HG03457 (cell line): Measurements from ENCODE around the gene PCDHGA7.
"Not testable (repeated sequence)": the region's sequence is repeated elsewhere in the genome, so short reads cannot be mapped to it uniquely, and the experiment has no call there.

ENCODE experiments used
- ATAC-seq: cut with Tn5 transposase; IDR thresholded peaks from one replicate; pipeline ENCODE4 v1.9.1; 2021; ENCODE audit warnings: moderate number of reproducible peaks; ENCODE audit not compliant: unreplicated experiment

PCDHGA7 gene

DNA sequence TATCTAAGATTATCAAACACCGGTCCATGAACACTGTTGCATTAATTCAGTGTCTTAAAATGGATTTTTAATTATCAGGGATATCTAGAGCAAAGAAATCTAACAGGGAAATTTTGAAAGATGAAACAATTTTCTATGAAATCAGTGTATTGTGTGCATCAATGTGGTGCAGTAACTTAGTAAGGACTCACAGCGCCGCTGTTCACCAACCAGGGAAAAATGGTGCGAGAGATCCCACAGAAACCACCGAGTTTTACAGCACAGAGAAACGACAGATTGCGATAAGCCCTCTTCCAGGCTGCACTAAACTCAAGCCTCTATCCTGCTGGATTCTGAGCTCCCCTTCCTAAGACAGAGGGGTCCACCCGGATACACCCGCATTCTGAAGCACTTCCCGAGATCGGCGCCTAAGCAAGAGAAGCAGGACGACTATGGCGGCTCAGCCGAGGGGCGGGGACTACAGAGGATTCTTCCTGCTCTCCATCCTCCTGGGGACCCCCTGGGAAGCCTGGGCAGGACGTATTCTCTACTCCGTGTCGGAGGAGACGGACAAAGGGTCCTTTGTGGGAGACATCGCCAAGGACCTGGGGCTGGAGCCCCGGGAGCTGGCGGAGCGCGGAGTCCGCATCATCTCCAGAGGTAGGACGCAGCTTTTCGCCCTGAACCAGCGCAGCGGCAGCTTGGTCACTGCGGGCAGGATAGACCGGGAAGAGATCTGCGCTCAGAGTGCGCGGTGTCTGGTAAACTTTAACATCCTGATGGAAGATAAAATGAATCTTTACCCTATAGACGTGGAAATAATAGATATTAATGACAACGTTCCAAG is at the start of gene PCDHGA7:
Gene PCDHGA7, plus strand, starts transcription at position 274 of the 826 bp plus-strand sequence. Its CDS starts 158 bp downstream, at position 432.
- no peak for ATAC-seq

DNA sequence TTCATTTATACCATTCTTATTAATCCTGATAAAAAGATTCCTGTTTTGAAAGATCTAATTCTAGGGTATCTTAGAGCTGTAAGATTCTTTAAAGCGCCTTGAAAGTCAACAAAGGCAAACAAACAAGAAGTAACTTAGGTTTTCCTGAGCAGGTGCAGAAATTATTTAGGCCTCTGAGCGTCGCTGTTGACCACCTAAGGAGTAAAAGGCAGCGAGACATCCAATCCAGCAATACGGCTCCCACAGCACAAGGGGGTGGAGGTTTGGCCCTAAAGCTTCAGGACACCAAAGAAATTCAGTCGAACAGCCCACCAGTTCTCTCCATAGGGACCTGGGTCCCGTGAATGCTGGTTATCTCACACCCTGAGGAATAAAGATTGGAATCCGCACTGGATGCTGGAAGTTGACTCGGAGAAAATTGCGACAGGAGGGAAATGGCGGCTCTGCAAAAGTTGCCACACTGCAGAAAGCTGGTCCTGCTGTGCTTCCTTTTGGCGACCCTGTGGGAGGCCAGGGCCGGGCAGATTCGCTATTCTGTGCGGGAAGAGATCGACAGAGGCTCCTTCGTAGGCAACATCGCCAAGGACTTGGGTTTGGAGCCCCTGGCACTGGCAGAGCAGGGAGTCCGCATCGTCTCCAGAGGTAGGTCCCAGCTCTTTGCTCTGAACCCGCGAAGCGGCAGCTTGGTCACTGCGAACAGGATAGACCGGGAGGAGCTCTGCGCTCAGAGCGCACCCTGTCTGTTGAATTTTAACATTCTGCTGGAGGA is 43.8 kb upstream of the PCDHGA7 start, which contains the start of gene PCDHGA2:
Gene PCDHGA2, plus strand, starts transcription at position 223 of the 769 bp plus-strand sequence.
- no peak for ATAC-seq

DNA sequence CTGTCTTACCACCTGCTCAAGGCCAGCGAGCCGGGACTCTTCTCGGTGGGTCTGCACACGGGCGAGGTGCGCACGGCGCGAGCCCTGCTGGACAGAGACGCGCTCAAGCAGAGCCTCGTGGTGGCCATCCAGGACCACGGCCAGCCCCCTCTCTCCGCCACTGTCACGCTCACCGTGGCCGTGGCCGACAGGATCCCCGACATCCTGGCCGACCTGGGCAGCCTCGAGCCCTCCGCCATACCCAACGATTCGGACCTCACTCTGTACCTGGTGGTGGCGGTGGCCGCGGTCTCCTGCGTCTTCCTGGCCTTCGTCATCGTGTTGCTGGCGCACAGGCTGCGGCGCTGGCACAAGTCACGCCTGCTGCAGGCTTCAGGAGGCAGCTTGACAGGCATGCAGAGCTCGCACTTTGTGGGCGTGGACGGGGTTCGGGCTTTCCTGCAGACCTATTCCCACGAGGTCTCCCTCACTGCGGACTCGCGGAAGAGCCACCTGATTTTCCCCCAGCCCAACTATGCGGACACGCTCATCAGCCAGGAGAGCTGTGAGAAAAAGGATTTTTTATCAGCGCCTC is 41.7 kb upstream of the PCDHGA7 start:
- not testable (repeated sequence) for ATAC-seq

DNA sequence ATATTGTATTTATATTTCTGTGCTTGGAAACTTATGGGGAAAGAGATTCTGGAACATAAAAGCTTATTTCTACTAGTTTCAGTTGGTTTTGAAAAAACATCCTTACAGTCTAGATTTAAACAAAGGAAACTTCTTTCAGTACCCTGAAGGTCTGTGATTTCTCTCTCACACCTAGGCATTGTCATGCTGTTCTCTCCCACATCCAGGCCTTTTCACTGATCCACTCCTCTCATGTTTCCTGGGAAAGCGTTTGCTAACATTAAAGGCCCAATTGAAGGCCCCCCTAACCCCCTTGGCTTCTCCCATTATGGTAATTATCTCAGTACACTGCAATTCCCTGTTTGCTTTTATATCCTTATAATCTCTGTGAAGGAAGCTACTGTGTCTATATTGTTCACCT is 39.8 kb upstream of the PCDHGA7 start:
- ATAC-seq = no peak

DNA sequence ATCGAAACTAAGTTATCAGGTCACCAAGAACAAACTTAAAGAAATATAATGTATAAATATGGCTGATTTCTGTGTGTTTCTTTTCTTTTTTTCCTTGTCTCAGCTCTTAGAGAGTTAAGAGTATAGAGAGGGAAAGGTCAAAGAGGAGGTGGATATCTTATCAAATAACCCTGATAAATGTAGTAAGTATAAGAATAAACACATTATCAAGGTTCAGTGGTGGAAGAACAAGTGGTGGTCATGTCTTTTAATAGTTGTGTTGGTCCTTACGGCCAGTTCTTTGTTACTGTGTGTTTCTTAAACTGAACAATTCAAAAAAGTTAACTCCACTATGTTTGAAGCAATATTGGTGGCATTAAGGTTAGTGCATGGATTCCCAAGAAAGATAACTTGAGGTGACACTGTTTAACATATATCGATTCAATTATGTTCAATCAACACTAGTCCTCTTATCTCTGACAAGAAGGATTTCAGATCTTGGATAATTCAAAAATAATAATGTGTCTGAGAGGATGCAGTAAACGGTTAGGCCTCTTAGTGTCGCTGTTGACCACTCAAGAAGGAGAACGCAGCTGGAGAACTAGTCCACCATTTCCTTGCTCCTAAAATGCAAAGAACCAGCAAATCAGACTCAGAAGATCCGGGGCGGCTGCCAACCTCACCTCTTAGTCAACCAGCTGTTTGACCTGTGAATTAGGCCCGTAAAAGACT is 39.1 kb upstream of the PCDHGA7 start, which contains the start of gene PCDHGA3:
Gene PCDHGA3, plus strand, starts transcription at position 588 of the 711 bp plus-strand sequence. CDS start 205 bp downstream, outside the sequence.
- ATAC-seq = no peak

DNA sequence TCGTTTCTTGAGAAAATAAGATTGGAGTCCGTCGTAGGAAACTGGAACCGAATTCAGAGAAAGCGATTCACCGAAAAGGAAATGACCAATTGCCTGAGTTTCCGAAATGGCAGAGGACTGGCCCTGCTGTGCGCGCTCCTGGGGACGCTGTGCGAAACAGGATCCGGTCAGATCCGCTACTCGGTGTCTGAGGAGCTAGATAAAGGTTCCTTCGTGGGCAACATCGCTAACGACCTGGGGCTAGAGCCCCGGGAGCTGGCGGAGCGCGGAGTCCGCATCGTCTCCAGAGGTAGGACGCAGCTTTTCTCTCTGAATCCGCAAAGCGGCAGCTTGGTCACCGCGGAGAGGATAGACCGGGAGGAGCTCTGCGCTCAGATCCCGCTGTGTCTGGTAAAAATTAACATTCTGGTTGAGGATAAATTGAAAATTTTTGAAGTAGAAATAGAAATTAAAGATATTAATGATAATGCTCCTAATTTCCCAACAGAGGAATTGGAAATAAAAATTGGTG is 38.5 kb upstream of the PCDHGA7 start:
- no peak for ATAC-seq

DNA sequence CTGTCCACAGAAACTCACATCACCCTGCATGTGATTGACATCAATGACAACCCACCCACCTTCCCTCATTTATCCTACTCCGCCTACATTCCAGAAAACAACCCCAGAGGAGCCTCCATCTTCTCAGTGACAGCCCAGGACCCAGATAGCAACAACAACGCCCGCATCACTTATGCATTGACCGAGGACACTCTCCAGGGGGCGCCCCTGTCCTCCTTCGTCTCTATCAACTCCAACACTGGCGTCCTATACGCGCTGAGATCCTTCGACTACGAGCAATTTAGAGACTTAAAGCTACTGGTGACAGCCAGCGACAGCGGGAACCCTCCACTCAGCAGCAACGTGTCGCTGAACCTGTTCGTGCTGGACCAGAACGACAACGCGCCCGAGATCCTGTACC is 37.2 kb upstream of the PCDHGA7 start:
- no peak for ATAC-seq

DNA sequence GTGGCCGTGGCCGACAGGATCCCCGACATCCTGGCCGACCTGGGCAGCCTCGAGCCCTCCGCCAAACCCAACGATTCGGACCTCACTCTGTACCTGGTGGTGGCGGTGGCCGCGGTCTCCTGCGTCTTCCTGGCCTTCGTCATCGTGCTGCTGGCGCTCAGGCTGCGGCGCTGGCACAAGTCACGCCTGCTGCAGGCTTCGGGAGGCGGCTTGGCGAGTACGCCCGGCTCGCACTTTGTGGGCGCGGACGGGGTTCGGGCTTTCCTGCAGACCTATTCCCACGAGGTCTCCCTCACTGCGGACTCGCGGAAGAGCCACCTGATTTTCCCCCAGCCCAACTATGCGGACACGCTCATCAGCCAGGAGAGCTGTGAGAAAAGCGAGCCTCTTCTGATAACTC is 36.5 kb upstream of the PCDHGA7 start:
- ATAC-seq = not testable (repeated sequence)

DNA sequence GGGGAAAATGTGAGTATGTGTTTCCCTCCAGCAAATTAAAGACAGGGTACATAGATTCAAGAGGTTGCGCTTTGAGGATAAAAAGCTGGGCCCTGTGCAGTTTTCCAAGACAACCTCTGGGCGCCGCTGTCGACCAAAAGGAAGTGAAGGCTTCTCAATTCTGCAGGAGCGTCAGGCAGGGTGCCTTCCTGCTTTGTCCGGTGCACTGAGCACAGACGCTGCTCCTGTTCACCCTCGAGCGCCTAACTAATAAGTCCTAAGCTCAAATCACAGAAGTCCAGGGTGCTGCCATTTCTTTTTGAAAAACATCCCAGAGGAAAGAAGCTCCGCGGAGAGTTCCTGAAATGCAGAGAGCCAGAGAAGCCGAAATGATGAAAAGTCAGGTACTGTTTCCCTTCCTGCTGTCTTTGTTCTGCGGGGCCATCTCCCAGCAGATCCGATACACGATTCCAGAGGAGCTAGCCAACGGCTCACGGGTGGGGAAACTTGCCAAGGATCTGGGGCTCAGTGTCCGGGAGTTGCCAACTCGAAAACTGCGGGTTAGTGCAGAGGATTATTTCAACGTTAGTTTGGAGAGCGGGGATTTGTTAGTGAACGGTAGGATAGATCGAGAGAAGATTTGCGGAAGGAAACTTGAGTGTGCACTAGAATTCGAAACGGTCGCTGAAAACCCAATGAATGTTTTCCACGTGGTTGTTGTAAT is 32.5 kb upstream of the PCDHGA7 start, which contains the start of gene PCDHGB1:
Gene PCDHGB1, plus strand, starts transcription at position 183 of the 703 bp plus-strand sequence. Its CDS starts 162 bp downstream, at position 345.
- no peak for ATAC-seq

DNA sequence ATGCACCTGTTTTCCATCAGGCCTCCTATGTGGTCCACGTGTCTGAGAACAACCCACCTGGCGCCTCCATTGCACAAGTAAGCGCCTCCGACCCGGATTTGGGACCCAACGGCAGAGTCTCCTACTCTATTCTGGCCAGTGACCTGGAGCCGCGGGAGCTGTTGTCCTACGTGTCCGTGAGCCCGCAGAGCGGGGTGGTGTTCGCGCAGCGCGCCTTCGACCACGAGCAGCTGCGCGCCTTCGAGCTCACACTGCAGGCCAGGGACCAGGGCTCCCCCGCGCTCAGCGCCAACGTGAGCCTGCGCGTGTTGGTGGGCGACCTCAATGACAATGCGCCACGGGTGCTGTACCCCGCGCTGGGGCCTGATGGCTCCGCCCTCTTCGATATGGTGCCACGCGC is 31.0 kb upstream of the PCDHGA7 start:
- no peak for ATAC-seq

DNA sequence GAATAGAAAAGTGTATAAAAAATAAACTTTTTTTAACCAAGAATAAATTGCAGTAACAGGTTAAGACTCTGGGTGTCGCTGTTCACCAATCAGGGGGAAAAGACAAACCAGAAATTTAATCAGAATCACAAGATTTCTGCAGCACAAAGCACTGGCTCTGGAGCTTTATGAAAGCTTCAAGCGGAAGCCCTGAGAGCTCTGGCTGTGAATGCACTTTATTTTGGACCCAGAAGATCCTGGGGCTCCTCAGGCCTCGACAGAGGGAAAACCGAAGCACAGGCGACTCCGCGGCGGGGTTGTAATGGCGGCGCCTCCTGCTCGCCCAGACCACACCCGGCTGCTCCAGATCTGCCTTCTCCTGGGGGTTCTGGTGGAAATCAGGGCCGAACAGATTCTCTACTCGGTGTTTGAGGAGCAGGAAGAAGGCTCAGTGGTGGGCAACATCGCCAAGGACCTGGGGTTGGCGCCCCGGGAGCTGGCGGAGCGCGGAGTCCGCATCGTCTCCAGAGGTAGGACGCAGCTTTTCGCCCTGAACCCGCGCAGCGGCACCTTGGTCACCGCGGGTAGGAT is 27.6 kb upstream of the PCDHGA7 start, which contains the start of gene PCDHGA4:
Gene PCDHGA4, plus strand, starts transcription at position 122 of the 570 bp plus-strand sequence. Its CDS starts 87 bp downstream, at position 209.
- ATAC-seq = no peak

DNA sequence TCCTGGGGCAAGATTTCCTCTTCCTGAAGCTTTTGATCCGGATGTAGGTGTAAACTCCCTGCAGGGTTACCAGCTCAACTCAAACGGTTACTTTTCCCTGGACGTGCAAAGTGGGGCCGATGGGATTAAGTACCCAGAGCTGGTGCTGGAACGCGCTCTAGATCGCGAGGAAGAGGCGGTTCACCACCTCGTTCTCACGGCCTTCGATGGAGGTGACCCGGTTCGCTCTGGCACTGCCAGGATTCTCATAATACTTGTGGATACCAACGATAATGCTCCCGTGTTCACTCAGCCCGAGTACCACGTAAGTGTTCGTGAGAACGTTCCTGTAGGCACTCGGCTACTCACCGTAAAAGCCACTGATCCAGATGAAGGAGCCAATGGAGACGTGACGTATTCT is 26.9 kb upstream of the PCDHGA7 start:
- ATAC-seq = no peak

DNA sequence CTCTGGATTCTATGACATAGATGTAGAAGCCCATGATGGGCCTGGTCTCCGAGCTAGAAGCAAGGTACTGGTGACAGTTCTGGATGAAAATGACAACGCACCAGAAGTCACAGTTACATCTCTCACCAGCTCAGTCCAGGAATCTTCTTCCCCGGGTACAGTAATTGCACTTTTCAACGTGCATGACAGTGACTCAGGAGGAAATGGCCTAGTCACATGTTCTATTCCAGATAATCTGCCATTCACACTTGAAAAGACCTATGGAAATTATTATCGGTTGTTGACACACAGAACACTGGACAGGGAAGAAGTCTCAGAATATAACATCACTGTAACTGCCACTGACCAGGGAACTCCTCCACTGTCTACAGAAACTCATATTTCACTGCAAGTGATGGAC is 26.4 kb upstream of the PCDHGA7 start:
- ATAC-seq = no peak

DNA sequence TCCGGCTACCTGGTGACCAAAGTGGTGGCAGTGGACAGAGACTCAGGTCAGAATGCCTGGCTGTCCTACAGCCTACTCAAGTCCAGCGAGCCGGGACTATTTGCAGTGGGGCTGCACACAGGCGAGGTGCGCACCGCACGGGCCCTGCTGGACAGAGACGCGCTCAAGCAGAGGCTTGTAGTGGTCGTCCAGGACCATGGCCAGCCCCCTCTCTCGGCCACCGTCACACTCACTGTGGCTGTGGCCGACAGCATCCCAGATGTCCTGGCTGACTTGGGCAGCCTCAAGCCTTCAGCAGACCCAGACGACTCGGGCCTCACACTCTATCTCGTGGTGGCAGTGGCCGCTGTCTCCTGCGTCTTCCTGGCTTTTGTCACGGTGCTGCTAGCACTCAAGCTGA is 25.6 kb upstream of the PCDHGA7 start:
- no peak for ATAC-seq

DNA sequence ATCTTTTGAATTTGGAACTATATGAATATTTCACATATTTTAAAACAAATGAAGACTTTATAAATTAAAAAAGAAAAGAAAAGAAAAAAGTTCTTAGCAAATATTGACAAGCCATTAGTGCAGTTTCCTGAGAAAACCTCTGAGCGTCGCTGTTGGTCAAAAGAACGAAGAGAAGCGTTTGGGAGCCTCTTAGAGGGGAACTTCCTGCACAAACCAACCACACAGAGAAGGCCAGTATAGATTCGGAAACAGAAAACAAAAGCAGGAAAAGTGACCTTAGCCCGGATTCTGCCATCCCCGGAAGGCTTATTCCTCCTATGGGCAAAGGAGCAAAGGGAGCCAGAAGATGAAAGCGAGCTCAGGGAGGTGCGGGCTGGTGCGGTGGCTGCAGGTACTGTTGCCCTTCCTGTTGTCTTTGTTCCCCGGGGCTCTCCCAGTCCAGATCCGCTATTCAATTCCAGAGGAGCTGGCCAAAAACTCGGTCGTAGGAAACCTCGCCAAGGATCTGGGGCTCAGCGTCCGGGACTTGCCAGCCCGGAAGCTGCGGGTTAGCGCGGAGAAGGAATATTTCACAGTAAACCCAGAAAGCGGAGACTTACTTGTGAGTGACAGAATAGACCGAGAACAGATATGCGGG is 22.6 kb upstream of the PCDHGA7 start, which contains the start of gene PCDHGB2:
Gene PCDHGB2, plus strand, starts transcription at position 205 of the 637 bp plus-strand sequence. Its CDS starts 142 bp downstream, at position 347.
- no peak for ATAC-seq

DNA sequence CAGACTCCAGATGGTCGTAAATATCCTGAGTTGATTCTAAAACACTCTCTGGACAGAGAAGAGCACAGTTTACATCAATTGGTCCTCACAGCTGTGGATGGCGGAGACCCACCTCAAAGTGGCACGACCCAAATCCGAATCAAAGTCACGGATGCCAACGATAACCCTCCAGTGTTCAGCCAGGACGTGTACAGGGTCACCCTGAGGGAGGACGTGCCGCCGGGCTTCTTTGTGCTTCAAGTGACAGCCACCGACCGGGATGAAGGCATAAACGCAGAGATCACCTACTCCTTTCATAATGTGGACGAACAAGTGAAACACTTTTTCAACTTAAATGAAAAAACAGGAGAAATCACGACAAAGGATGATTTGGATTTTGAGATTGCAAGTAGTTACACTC is 21.9 kb upstream of the PCDHGA7 start:
- no peak for ATAC-seq

DNA sequence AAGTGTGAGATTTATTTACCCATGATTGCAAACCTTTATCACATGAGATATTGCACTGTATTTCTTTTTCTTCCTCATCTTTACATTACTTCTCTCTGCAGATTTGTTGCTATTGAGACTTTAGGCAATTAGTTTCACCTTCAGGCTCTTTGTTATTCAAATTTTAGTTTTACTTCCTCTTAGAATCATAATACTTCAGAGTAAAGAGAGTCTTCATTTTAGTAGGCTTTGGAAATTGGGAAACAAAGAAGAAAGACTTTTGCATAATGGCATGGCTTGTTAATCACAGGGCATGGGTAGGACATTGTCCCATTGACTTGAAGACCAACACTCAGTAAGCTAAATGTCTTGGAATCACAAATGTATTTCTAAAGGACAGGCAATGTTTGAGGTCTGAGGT is 19.8 kb upstream of the PCDHGA7 start:
- ATAC-seq = no peak

DNA sequence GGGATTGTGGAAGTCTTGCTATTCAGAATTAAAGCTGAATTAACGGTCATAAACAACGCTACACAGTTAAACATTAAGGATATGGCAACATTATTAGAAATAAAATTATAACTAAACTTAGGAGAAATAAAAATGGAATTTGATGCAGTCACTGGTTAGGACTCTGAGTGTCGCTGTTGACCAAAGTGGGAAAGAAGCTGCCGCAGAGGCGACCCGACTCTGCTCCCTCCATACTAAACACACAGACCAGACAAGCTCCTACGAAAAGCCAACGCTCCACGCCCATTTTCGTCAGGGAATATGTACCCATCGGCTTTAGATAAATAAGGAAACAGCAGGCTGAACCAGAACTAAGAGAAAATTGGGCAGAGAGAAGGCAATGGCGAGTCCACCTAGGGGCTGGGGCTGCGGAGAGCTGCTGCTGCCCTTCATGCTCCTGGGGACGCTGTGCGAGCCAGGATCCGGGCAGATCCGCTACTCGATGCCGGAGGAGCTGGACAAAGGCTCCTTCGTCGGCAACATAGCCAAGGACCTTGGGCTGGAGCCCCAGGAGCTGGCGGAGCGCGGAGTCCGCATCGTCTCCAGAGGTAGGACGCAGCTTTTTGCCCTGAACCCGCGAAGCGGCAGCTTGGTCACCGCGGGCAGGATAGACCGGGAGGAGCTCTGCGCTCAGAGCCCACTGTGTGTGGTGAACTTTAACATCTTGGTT is 18.4 kb upstream of the PCDHGA7 start, which contains the start of gene PCDHGA5:
Gene PCDHGA5, plus strand, starts transcription at position 211 of the 709 bp plus-strand sequence. Its CDS starts 169 bp downstream, at position 380.
- ATAC-seq = no peak
